T-helper 22 cell (primary cell): ENCODE data around the gene SOX10.

Experiments used
- DNase-seq: peaks from one replicate; pipeline ENCODE4 v3.0.0-alpha.2; 2020; ENCODE audit warnings: low read depth

The SOX10 gene

GRCh38 chr22:38016182-38017151 is 32.1 kb upstream of the SOX10 start:
- no peak for DNase-seq

- no peak for DNase-seq
These were observed 29.7 kb upstream of the SOX10 start for GRCh38 chr22:38014083-38014482.

GRCh38 chr22:38012604-38013072 is 28.3 kb upstream of the SOX10 start:
- no peak for DNase-seq

GRCh38 chr22:38009000-38009806 is 24.8 kb upstream of the SOX10 start:
- DNase-seq, result no peak

- no peak for DNase-seq
These were observed 23.1 kb upstream of the SOX10 start for GRCh38 chr22:38007330-38007902.

GRCh38 chr22:38006906-38007305 is 22.6 kb upstream of the SOX10 start:
- no peak for DNase-seq

GRCh38 chr22:38005943-38006342 is 21.6 kb upstream of the SOX10 start:
- DNase-seq, result no peak

- DNase-seq, result no peak
These were observed 15.4 kb upstream of the SOX10 start for GRCh38 chr22:37999640-38000272.

- DNase-seq, result no peak
These were observed 14.9 kb upstream of the SOX10 start for GRCh38 chr22:37999236-37999635.

GRCh38 chr22:37998543-37998942 is 14.2 kb upstream of the SOX10 start:
- DNase-seq, result no peak

GRCh38 chr22:37996515-37997246 is 12.3 kb upstream of the SOX10 start:
- DNase-seq, result no peak

- DNase-seq, result no peak
These were observed 11.7 kb upstream of the SOX10 start for GRCh38 chr22:37996079-37996478.

- no peak for DNase-seq
These were observed 11.1 kb upstream of the SOX10 start for GRCh38 chr22:37995460-37995859.

GRCh38 chr22:37994982-37995381 is 10.6 kb upstream of the SOX10 start:
- DNase-seq, result no peak

GRCh38 chr22:37994049-37994448 is 9.7 kb upstream of the SOX10 start:
- DNase-seq, result no peak

- DNase-seq, result no peak
These were observed 7.5 kb upstream of the SOX10 start for GRCh38 chr22:37991731-37992442.

- DNase-seq, result no peak
These were observed 6.5 kb upstream of the SOX10 start for GRCh38 chr22:37990862-37991261.

- no peak for DNase-seq
These were observed 5.9 kb upstream of the SOX10 start for GRCh38 chr22:37990301-37990700.

GRCh38 chr22:37989146-37990045 is 5.0 kb upstream of the SOX10 start:
- no peak for DNase-seq

- no peak for DNase-seq
These were observed 2.0 kb upstream of the SOX10 start for GRCh38 chr22:37986371-37986770.
